PFSK-1 (cell line): ENCODE data around the gene AGMO.

Experiments used
- POLR2AphosphoS5 ChIP-seq: IDR thresholded peaks from 2 replicates; pipeline ENCODE4 v1.6.1; 2012; ENCODE audit warnings: low read depth, mild to moderate bottlenecking, control low read depth, low read length, moderate library complexity
- REST ChIP-seq, 2 experiments: IDR thresholded peaks; 2 replicates each; pipeline versions ENCODE4 v1.6.1 to v1.8.0; 2011 to 2012; ENCODE audit warnings: low read depth in 2 of 2, low read length in 2 of 2, control low read depth in 1 of 2, inconsistent platforms in 1 of 2, mild to moderate bottlenecking in 1 of 2, moderate library complexity in 1 of 2; ENCODE audit not compliant: insufficient read depth in 1 of 2
- TAF1 ChIP-seq: IDR thresholded peaks from 2 replicates; pipeline ENCODE4 v1.6.1; 2012; ENCODE audit warnings: low read length, control low read depth, borderline replicate concordance; ENCODE audit not compliant: insufficient read depth

DNA sequence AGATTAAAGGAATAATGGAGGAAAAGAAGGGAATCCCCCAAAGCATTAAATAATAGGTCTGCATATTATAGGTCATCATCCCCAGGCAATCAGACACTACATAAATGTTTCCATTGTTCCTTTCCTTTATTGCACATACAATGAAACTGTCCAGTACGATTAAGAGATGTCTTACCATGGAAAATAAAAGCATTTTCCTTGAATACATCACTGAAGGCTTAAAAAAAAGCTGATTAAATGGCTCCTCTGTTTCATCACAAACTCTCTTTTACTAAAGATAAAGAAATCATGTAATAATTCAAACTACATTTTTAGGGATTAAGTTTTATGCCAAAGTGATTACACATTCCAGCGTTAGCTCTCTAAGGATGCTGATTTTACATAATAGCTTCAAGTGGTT is 316.0 kb downstream of the AGMO start:
- TF ChIP-seq TAF1, result no peak
- no peak for TF ChIP-seq REST (IDR thresholded peaks at IDR 0.05; ENCODE audit: insufficient read depth in 1 of 2, low read depth in 2 of 2, low read length in 2 of 2)
- TF ChIP-seq POLR2AphosphoS5, result no peak
